Sigmoid colon (tissue), 4 donors: ENCODE data around the gene ADAP2.

Source experiments
- CTCF ChIP-seq, 4 experiments: fragments of 450-650 bp in 3 of 4; fragments of 200-600 bp in 1 of 4; IDR thresholded peaks; one replicate each; pipeline ENCODE4 v1.5.1; 2016 to 2019; ENCODE audit warnings: antibody characterized with exemption in 4 of 4, mild to moderate bottlenecking in 3 of 4, moderate library complexity in 2 of 4
- EP300 ChIP-seq, 4 donors: sonication (generic); formaldehyde crosslinking; IDR thresholded peaks; one replicate each; pipeline ENCODE4 v1.6.1; 2017; ENCODE audit warnings: antibody characterized with exemption in 4 of 4
- POLR2AphosphoS5 ChIP-seq, 4 donors: sonication (generic); formaldehyde crosslinking; IDR thresholded peaks; one replicate each; pipeline ENCODE4 v1.6.1; 2017; ENCODE audit warnings: antibody characterized with exemption in 4 of 4

GRCh38 chr17:30970831-30971567, 49.3 kb downstream of the ADAP2 start, which contains the start of gene RNF135:
- TF ChIP-seq CTCF (IDR thresholded peaks at IDR 0.05) (peak in 3 of 4 experiments; percentile 40 to 54 (median 49)), POLR2AphosphoS5 (IDR thresholded peaks at IDR 0.05) (peak; percentile 48 to 79 (median 70)), EP300 (IDR thresholded peaks at IDR 0.05) (no peak)
